GM18868 (cell line): ENCODE results near the gene SLFN12L.
"Not testable (repeated sequence)": the region's sequence is repeated elsewhere in the genome, so short reads cannot be mapped to it uniquely, and the experiment has no call there.

Source experiments
- ATAC-seq: cut with Tn5 transposase; IDR thresholded peaks from one replicate; pipeline ENCODE4 v1.9.1; 2021; ENCODE audit warnings: mild to moderate bottlenecking, moderate library complexity; ENCODE audit not compliant: unreplicated experiment

The SLFN12L gene

DNA sequence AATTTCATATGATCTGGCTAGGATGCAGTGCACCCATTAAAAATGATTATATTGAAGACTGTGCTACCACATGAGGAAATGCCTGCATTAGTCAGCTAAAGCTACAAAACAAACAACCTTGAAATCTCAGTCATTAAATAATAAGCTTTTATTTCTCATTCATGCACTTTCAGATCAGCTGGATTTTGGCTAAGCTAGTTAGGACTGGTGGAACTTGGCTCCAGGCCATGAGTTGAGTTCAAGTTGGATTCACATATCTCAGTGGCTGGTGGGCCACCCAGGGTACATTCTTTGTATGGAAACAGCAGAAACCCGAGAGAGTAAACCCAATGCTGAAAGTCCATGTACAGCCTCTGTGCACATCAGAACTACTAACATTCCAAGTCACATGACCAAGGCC, 6.4 kb upstream of the SLFN12L start:
- no peak for ATAC-seq

DNA sequence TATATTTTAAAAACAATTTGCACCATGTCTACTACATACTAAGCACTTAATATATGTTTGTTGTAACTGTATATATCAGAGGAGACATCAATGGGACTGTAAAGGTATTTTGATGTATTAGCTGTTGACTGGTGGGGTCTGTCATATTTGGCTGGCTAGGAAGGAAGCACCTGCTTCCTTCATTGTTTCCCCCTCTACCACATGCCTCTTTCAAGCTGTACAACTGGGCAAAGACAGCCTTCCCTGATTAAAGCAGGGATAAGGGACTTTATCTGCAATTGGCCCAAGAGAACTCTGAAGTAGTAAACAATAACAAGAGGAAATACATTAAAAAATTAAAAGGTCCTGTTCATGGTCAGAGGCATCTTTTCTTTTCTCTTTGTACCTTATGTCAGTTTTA, 5.5 kb upstream of the SLFN12L start:
- ATAC-seq: no peak

DNA sequence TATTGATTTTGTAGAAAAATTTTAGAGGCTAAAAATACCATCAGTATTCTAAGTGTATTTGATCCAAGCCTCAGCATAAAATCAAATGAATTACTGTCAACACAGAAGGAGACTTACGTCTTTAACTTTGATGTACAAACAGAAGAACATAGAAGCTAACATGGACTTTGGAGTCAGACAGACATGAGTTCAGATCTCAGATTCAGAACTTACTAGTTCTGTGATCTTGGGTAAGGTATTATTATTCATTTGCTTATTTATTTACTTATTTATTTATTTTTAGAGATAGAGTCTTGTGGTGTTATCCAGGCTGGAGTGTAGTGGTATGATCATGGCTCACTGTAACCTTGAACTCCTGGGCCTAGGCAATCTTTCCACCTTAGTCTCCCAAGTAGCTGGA, 4.0 kb upstream of the SLFN12L start:
- no peak for ATAC-seq

DNA sequence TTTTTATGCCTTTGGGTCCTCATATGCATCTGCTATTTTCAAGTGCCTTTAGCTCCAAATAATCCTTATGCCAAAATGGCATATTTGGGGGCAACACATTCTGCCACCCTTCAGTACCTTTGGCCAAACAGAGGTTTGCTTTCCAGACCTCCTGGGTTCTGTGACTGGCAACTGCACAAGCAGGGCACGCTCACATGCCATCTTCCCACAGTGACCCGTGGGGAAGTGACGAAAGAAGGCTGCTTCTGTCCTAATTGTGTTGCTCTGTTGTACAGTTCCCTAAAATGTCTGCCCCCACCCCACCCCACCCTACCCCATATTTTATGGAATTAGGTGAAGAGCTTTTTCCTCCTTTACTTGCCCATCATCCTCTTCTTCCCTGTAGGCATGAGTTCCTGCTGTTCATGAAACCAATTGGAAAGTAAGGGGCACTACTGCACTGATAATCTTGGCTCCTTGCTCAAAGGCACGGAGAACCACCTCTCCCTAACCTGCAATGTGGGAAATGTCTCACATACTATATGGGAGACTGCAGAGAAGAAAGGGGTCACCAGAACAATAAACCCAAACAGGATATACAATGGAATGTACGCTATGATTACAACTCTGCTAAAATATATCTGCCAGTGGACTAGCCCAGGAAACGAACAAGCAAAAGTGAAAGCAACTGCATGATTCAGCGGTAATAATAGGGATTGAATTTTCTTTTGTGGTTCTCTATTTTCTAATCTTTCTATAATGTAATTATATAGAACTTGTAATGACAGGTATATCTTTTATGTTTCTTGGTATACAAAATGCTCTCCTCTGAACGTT, 3.3 kb upstream of the SLFN12L start:
- ATAC-seq: no peak

DNA sequence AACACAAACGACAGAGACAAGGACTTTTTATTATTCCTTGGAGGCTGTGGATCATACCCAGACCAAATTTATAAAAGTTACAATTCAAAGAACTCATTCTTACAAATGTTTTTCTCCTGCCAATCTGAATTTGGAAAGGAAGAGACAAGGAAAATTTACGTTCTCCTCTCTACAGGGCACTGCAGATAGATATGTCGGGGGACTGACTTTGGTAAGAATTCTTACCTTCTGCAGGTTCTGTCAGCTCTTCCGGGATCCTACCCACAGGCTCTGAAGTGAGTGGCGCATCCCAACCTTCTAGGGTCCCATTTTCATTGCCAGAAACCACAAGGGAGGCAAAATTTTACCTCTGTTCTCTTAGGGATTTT, 2.2 kb upstream of the SLFN12L start:
- no peak for ATAC-seq

DNA sequence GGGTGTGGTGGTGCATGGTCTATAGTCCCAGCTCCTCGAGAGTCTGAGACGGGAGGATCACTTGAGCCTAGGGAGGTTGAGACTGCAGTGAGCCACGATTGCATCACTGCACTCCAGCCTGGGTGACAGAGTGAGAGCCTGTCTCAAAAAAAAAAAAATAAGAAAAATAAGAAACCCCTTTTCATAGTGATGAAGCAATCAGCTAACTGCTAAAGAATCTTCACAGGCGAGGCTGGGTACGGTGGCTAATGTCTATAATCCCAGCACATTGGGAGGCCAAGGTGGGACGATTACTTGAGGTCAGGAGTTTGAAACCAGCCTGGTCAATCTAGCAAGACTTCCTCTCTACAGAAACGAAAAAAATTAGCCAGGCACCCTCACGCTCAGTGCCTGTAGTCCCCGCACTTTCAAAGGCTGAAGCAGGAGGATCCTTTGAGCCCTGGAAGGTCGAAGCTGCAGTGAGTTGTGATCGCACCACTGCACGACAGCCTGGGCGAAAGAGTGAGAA, 760 bp downstream of the SLFN12L start:
- no peak for ATAC-seq

DNA sequence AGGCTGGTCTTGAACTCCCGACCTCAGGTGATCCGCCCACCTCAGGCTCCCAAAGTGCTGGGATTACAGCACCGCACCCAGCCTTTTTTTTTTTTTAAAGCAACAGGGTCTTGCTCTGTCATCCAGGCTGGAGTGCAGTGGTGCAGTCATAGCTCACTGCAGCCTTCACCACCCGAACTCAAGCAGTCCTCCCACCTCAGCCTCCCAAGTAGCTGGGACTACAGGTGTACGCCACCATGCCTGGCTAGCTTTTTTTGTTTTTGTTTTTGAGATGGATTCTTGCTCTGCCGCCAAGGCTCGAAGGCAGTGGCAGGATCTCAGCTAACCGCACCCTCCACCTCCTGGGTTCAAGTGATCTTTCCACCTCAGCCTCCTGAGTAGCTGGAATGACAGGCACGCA, 2.1 kb downstream of the SLFN12L start:
- ATAC-seq: not testable (repeated sequence)

DNA sequence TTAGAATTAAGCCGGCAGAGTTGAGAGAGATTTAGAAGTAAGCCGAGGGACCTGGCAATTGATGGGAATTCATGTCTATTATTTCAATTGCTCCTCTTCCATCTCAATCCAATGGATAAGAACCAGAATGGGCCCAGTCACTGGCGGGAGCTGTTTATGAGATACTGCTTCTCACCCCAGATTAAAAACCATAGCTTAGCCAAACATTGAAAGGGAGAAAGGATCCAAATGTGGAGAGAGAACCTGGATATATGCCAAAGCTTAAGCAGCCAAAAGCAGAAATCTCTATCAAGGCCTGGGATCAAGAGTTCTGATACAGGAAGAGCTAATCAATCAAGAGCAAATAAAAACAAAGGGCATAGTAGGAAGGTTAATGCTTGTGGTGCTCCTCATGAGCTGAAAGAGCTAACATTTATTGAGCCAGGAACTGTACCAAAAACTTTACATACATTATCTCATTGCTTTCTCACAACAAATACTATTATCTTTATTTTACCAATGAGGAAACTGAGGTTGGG, 2.8 kb downstream of the SLFN12L start:
- no peak for ATAC-seq

DNA sequence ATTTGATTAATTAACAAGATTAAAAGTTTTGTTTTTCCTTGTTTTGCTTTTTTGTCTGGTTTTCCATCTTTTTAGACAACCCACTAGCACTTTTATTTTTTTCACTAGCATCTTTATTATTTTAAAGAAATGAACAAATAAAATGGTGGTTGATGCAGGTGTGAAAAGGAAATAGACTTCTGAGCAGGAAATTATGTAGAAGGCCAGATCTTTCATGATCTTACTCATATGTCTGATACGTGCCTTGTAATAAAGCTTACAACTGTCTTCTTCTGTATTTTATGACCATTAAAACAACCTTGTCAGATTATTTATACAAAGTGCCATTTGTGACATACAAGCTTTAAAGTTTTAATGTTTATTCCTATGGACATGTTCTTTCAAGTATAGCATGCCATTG, 6.3 kb downstream of the SLFN12L start:
- ATAC-seq: no peak

DNA sequence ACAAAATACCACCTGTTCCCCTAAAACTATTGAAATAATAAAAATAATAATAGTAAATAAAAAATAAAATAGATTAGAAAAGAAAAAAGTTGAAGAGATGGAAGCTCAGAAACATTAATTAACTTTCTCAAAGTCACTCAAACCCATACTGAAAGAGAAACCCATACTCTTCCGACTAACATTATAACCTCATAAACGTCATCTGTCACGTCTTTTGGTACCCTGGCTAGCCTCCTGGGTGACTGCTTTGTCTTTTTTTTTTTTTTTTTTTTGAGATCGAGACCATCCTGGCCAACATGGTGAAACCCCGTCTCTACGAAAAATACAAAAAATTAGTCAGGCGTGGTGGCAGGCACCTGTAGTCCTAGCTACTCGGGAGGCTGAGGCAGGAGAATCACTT, 7.6 kb downstream of the SLFN12L start:
- no peak for ATAC-seq

DNA sequence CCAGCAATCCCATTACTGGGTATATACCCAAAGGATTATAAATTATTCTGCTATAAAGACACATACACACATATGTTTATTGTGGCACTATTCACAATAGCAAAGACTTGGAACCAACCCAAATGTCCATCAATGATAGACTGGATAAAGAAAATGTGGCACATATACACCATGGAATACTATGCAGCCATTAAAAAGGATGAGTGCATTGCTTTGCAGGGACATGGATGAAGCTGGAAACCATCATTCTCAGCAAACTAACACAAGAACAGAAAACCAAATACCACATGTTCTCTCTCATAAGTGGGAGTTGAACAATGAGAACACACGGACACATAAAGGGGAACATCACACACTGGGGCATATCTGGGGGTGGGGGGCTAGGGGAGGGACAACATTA, 8.2 kb downstream of the SLFN12L start:
- ATAC-seq: not testable (repeated sequence)

DNA sequence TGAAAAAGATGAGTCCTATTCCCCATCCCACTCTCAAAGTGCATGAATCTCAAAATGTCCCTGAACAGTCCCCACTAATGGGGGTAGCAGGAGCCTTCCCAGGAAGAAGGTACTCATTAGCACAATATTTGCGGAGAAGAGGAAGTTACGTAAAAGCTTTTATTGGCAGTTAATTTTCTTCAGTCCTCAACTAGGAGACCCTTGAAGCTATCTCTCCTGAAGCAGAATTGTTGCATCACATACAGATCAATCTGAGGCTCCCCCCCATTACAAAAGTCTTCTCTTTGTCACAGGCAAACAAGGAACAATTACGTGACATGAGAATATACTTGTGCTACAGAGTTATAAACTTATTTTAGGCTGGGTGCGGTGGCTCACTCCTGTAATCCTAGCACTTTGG, 14.2 kb downstream of the SLFN12L start:
- ATAC-seq: no peak

DNA sequence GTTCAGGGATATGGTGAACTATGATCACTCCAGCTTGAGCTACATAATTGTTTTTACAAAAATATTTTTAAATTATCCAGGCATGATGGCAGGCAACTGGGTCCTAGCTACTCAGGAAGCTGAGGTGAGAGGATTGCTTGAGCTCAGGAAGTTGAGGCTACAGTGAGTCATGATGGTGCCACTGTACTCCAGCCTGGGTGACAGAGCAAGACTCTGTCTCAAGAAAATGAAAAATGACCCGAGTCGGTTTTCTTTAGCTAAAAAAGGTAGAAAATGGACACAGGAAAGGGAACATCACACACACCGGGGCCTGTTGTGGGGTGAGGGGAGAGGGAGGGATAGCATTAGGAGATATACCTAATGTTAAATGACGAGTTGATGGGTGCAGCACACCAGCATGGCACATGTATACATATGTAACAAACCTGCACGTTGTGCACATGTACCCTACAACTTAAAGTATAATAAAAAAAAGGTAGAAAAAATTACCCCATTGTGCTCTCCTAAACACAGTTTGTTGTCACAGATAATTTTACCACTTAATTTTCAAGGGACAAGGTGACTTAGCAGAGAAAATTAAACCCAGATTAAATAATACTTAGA, 15.7 kb downstream of the SLFN12L start:
- not testable (repeated sequence) for ATAC-seq

DNA sequence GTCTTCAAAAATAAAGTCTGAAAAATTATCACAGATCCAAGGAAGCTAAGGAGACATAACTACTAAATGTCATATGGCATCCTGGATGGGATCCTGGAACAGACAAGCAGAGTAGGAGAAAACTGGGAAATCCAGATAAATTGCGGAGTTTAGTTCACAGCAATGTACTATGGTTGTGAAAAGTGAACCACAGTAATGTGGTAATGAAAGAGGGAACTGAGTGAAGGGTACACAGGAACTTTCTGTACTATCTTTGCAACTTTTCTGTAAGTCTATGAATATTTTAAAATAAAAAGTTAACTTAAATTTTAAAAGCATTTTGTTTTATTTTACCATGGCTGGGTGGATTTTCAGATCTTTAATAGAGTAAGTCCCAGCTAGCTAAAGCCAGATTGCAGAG, 16.3 kb downstream of the SLFN12L start:
- ATAC-seq: no peak

DNA sequence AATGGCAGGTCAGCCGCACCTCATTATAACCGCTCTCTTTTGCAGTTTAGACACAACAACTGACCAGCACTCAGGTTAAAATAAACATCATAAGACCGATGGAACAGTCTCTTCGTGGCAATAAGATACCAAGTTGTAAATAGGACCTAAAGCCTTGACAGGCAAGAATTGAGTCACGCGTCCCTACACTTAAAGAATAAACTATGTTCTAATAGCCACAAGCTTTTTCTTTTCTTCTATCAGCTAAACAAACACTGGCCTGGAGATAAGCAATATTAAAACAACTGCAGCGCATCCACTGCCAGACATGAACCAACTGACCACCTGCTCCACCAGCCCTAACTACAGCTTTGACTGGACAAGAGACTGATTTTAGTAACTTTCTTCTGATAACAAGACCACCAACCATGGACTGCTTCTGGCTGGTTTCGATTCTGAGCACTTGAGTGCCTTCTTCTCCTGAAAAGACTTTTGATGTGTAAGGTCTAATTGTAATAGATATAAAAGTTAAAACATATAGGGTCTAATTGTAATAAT, 17.5 kb downstream of the SLFN12L start:
- ATAC-seq: no peak

DNA sequence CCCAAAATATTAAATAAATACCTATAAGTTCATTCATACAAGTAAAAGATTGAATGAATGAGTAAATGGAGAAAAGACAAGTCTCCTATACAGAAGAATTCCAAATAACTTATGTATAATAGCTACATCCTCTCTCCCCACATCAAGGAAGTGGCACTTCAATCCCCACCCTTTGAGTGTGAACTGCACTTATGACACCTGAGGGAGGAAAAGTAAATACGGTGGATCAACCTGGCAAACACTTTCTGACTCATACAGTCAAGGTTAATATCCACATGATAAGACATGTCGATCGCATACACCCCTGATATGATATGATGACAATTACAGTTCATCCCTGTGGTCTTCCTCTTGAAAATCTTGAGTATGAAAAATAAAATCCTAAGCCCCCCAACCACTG, 18.0 kb downstream of the SLFN12L start:
- no peak for ATAC-seq

DNA sequence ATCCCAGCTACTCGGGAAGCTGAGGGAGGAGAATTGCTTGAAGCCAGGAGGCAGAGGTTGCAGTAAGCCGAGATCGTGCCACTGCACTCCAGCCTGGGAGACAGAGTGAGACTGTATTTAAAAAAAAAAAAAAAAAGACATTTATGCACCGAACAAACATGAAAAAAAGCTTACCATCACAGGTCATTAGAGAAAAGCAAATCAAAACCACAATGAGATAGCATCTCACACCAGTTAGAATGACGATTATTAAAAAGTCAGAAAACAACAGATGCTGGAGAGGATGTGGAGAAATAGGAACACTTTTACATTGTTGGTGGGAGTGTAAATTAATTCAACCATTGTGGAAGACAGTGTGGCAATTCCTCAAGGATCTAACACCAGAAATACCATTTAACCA, 19.0 kb downstream of the SLFN12L start:
- not testable (repeated sequence) for ATAC-seq

DNA sequence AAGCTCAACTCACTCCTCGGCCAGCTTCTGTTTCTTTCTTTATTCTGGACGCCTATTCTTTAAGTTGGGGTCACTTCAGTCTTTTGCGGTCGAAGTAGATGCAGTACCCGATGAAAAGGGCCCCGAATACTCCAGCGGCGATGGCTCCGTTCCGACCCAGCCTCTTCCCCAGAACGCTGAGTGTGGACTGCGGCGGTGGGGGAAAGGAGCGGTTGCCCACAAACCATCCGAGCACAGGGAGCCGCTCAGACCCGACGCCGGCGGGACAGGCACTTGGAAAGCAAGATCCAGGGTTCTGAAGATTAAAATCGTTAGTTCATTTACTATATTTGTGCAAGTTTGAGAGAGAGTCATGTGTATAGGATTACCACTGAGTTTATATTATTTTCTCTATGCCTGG, 22.5 kb downstream of the SLFN12L start:
- no peak for ATAC-seq

DNA sequence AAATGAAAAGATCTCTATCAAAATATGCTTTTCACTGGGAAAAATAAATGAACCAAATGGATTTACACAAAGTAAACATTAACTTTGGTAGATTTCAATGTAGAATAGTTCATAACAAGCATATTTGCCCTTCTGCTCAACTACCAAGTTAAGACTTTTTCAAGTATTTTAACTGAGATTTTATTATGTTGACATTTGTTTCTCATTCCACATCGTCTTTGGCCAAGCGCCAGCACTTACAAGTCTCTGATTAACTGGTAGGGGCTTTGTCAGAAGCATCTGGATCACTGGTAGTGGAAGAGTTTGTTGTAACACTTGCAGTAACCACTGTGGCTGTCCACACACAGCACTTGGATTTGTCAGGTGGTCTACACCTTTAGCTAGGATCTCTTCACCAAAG, 22.9 kb downstream of the SLFN12L start:
- ATAC-seq: no peak

DNA sequence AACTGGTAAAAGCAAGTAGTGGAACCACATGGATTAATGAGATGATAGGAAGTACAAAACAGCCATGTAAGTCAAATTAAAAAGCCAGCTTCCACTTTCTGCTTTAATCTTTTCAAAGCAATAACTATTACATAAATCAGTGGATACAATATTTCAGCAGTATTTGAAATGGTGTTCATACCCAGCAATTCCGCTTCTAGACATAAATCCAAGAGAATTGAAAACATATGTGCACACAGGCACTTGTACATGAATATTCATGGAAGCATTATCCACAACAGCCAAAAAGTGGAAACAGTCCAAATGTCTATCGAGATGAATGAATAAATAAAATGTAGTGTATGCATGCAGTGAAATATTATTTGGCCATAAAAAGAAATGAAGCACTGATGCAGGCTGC, 27.4 kb downstream of the SLFN12L start:
- no peak for ATAC-seq

DNA sequence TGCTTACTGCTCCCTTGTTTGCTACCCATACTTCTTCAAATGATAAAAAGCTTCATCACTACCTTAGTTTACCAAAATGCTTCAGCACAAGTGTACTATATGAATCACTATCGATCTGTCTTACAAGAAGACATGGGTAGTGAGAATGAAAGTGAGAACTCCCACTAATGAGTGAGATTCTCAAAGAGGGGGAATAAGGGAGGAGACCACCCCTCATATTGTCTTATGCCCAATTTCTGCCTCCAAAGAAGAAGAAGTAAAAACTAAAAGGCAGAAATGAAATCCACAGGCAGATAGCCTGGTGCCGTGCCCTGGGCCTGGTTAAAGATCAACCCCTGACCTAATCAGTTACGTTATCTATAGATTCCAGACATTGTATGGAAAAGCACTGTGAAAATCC, 29.8 kb downstream of the SLFN12L start:
- not testable (repeated sequence) for ATAC-seq

DNA sequence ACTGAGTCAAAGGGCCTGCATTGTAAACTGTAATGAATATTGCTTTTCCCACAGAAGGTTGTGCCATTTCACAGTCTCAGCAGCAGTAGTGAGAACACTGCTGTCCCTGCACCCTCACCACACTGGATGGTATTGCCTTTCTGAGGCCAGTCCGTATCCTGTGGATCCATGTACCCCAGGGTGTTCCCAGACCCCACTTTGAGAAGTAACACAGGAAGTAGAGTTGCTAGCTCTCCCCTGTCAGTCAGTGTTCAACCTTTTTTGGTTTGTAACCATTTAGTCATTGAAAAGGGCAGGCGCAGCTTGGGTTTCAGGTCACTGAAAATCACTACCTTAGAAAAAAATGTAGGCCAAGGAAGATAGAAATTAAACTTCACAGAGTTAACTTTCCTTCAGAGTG, 37.9 kb downstream of the SLFN12L start:
- no peak for ATAC-seq
